ENCODE results near the gene TNK1. TPM values are rescaled to one million over a fixed set of nuclear protein-coding genes. Genes with fewer than 3 reads are reported as not detected.

The TNK1 gene
- total RNA-seq, 1 experiment from 2014 or later = 0.90 TPM

GRCh38 chr17:7409716-7410115, 28.8 kb downstream of the TNK1 start:
- ChIA-PET CTCF (no interaction called here), POLR2A (ENCODE audit: low non-redundant PET) (no interaction called here)
- TF ChIP-seq CTCF (conservative IDR thresholded peaks at IDR 0.05; ENCODE audit: low read depth, low read length) (no peak), EZH2 (IDR thresholded peaks at IDR 0.05; ENCODE audit: borderline replicate concordance, low read depth, low read length, poor library complexity, severe bottlenecking) (no peak)
- DNase-seq (ENCODE audit: low spot score) = no peak
- Histone ChIP-seq H3K36me3 (ENCODE audit: insufficient read depth, low read length, poor library complexity, severe bottlenecking) (peaks cover 13% of the 10 kb centered on the region), H3K9me3 (ENCODE audit: low read depth, low read length, poor library complexity, severe bottlenecking) (no peaks in the 10 kb centered on the region), H3K4me1 (ENCODE audit: insufficient read depth, low read length, poor library complexity, severe bottlenecking) (peaks cover 10% of the 10 kb centered on the region), H3K4me3 (ENCODE audit: low read depth, low read length, poor library complexity, severe bottlenecking) (no peak overlapping the region), H3K27me3 (replicated peaks; ENCODE audit: insufficient read depth, low read depth, low read length, poor library complexity) (no peaks in the 10 kb centered on the region), H3K27ac (ENCODE audit: low read depth, low read length, poor library complexity, severe bottlenecking) (no peak overlapping the region)
- intact Hi-C loops (cut with micrococcal nuclease; ENCODE audit: unreplicated experiment) = no loop called here
- no TSS peak for BruUV-seq (replicated peaks)

DNA sequence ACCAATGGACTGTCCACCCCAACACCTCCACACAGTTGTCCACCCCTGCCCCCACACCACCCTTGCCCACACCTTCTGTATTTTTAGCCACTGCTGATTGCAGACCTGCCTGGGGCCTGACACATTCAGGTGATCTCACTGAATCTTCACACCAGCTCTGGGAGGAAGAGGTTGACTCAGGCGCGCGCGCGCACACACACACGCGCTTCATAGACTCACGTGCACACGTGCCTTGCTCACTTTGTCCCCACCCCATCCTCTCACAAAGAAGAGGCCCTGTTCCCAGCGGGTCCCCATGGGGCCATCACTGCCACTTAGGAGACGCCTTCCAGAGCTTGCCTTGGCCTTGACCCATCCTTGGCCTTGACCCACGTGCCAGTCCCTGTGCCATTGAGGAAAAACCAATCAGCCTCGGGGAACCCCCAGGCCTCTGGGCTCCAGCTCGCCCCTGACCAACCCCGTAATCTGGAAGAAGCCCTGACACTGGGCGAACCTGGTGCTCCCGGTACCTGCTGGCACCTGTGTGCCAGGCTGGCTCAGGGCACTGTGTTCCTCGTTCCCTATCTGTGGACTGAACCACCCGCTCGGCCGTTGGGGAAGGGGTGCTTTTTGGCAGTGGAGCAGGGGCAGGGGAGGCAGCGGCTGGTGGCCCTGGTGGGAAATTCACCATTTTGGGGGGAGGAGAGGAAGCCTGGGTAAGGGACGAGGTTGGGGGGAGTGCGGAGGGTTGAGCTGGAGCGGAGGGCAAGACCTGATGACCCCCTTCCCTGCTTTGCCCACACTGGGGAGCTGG, 29.9 kb downstream of the TNK1 start:
- intact Hi-C loops (cut with micrococcal nuclease; ENCODE audit: unreplicated experiment) = no loop called here
- Histone ChIP-seq H3K4me3 (ENCODE audit: low read depth, low read length, poor library complexity, severe bottlenecking) (no peak overlapping the region), H3K27me3 (replicated peaks; ENCODE audit: insufficient read depth, low read depth, low read length, poor library complexity) (no peaks in the 10 kb centered on the region), H3K4me1 (ENCODE audit: insufficient read depth, low read length, poor library complexity, severe bottlenecking) (peaks cover 6% of the 10 kb centered on the region), H3K9me3 (ENCODE audit: low read depth, low read length, poor library complexity, severe bottlenecking) (no peaks in the 10 kb centered on the region), H3K27ac (ENCODE audit: low read depth, low read length, poor library complexity, severe bottlenecking) (no peak overlapping the region), H3K36me3 (ENCODE audit: insufficient read depth, low read length, poor library complexity, severe bottlenecking) (peaks cover 17% of the 10 kb centered on the region)
- no peak for TF ChIP-seq CTCF (conservative IDR thresholded peaks at IDR 0.05; ENCODE audit: low read depth, low read length)
- TF ChIP-seq EZH2 (IDR thresholded peaks at IDR 0.05; ENCODE audit: borderline replicate concordance, low read depth, low read length, poor library complexity, severe bottlenecking) = no peak
- no peak for DNase-seq (ENCODE audit: low spot score)
- POLR2A ChIA-PET (ENCODE audit: low non-redundant PET) = no interaction called here
- CTCF ChIA-PET = no interaction called here
- BruUV-seq (replicated peaks) = no TSS peak

DNA sequence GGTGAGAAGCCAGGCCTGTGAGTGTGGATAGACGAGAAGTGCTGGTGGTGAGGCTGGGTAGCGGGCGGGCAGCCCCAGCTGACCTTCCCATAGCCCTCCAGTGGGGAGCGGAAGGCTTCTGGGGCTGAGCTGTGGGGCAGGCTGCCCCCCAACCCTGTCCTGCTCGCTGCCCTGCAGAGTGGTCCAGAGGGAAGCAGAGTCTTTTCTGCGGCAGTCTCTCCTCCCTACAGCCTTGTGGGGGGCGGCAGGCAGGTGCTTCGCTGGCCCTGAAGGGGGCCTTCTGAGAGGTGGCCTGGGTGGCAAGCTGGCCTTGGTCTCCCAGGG, 30.5 kb downstream of the TNK1 start:
- TF ChIP-seq CTCF (conservative IDR thresholded peaks at IDR 0.05; ENCODE audit: low read depth, low read length) (no peak), EZH2 (IDR thresholded peaks at IDR 0.05; ENCODE audit: borderline replicate concordance, low read depth, low read length, poor library complexity, severe bottlenecking) (no peak)
- no TSS peak for BruUV-seq (replicated peaks)
- Histone ChIP-seq H3K4me1 (ENCODE audit: insufficient read depth, low read length, poor library complexity, severe bottlenecking) (peaks cover under 1% of the 10 kb centered on the region), H3K9me3 (ENCODE audit: low read depth, low read length, poor library complexity, severe bottlenecking) (no peaks in the 10 kb centered on the region), H3K36me3 (ENCODE audit: insufficient read depth, low read length, poor library complexity, severe bottlenecking) (peaks cover 17% of the 10 kb centered on the region), H3K4me3 (ENCODE audit: low read depth, low read length, poor library complexity, severe bottlenecking) (no peak overlapping the region), H3K27ac (ENCODE audit: low read depth, low read length, poor library complexity, severe bottlenecking) (no peak overlapping the region), H3K27me3 (replicated peaks; ENCODE audit: insufficient read depth, low read depth, low read length, poor library complexity) (no peaks in the 10 kb centered on the region)
- intact Hi-C loops (cut with micrococcal nuclease; ENCODE audit: unreplicated experiment) = no loop called here
- no peak for DNase-seq (ENCODE audit: low spot score)
- CTCF ChIA-PET = no interaction called here
- POLR2A ChIA-PET (ENCODE audit: low non-redundant PET) = no interaction called here
